ENCODE results near the gene IKZF3.

DNA sequence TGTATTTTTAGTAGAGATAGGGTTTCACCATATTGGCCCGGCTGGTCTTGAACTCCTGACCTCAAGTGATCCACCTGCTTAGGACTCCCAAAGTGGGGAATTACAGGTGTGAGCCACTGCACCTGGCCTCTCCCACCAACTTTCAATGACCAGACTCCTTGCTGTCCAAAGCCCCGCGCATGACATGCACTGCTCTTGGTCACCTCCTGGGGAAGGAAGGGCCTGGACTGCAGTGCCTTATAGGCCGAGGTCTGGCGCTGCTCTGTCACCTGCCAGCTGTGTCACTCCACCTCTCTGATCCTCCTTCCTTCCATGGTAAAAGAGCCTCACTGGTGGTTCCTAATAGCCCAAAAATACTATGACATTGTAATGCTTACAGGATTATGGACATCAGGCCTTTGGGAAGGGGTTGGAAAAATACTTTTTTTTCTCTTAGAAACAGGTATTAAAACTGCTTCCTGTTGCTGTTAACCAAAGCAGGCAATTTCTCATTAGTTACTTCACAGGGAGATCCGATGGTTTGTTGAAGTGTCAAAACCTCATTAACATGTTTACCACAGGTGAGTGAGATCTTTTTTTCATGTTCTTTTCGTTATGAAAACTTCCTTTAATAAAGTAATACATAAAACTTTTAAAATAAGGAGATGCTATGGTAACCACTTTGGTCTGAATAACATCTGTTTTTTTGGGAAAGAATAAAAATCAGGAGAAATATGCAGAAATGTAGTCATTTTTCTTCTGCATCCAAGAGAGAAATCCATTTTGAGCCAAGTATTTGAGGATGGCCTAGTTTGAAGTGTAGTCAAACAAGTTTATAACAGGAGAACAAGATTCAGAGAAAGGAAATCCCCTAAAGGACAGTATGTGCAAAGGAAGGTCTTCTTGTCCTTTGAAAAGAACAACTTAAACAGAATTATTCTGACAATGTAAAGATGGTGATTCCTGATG, 90.9 kb downstream of the IKZF3 start:
- no peak for TF ChIP-seq POLR2A (IDR thresholded peaks at IDR 0.05)
- TF ChIP-seq, protein P1, sequence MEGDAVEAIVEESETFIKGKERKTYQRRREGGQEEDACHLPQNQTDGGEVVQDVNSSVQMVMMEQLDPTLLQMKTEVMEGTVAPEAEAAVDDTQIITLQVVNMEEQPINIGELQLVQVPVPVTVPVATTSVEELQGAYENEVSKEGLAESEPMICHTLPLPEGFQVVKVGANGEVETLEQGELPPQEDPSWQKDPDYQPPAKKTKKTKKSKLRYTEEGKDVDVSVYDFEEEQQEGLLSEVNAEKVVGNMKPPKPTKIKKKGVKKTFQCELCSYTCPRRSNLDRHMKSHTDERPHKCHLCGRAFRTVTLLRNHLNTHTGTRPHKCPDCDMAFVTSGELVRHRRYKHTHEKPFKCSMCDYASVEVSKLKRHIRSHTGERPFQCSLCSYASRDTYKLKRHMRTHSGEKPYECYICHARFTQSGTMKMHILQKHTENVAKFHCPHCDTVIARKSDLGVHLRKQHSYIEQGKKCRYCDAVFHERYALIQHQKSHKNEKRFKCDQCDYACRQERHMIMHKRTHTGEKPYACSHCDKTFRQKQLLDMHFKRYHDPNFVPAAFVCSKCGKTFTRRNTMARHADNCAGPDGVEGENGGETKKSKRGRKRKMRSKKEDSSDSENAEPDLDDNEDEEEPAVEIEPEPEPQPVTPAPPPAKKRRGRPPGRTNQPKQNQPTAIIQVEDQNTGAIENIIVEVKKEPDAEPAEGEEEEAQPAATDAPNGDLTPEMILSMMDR (IDR thresholded peaks at IDR 0.05) = no peak
